Measurements from ENCODE around the gene POLR3G.

POLR3G gene, protein sequence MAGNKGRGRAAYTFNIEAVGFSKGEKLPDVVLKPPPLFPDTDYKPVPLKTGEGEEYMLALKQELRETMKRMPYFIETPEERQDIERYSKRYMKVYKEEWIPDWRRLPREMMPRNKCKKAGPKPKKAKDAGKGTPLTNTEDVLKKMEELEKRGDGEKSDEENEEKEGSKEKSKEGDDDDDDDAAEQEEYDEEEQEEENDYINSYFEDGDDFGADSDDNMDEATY

DNA sequence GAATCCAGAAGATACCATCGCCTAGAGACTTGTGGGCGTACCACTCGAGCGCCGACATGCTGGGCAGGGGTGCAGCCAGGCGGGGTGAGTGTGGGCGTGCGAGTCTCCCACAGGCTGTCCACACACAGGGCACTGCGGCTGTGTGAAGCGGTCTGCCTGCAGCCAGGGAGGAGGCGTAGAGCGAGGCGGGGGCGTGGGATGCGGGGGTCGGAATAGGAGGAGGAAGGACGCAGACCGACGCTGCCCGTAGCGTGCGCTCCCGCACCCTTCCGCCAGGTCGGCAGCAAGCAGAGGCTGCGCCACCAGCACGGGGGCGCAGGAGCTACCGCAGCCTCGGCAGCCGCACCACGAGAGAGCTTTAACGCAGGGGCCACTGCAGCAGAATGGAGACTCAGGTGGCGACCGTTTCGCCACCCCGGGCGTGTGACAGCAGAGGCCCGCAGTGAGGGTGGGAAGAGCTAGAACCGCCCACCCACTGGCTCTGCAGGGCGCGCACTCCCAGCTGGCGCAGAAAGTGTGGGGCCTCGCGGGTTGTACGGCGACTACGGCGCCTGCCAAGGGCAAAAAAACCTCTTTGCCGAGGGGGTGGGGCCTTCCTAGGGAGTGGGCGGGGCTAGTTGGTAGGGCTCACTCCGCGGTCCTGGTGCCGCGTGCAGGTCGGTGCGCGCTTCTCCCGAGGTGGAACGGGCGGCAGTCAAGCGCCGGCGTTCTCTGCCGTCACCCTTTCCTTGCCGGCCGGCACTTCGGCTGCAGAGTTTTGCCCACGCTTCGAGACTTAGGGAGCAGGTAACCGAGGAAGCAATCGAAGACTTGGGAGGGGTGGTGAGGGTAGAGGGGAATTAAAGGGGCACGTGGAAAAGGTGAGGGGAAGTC lies at the start of gene POLR3G, which contains the start of gene MBLAC2:
Gene POLR3G (plus strand): TSS at position 630 of the 873 bp plus-strand sequence. CDS start 10,704 bp downstream, outside the sequence.
Gene MBLAC2 (minus strand): TSS at position 537 of the 873 bp plus-strand sequence. CDS start 479 bp downstream, at position 58.
- intact Hi-C loops (cut with DNase I): loop anchor here (2.0 kb wide), 1 partner anchor 54 kb away; the partner anchor contains the start of gene LYSMD3
- peak; percentile 79 to 97 (median 93) for DNase-seq

DNA sequence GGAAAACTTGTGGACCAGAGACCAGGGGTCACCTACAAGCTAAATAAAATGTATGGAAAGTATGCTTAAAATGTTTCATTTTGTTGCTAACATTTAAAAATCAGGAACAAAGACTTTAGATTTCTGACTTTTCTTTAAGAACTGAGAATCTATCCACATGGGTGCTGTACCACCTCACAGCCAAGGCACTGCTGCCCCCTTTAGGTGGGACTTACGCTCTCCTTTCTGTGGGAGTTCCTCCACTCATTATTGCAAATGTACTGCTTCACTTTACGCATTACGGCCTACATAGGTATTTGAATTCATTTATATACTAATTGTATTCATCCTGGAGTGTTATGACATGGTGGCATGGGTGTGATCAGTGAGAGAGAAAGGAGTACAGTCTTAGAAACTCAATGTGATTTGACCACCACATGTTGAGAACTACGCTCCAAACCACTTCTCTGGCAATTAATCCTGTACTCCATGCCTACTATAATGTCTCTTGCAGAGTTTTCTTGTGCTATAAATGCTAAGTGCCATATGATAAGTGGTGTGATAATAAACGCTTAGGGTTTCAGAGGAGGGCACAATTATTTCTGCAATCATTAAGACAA lies 40.4 kb upstream of the POLR3G start:
- intact Hi-C loops (cut with DNase I): loop anchor here (10.0 kb wide), 1 partner anchor 91 kb away; the partner anchor contains the start of gene LYSMD3
- peak in 40 of 42 donors; percentile 32 to 85 (median 60) for DNase-seq

DNA sequence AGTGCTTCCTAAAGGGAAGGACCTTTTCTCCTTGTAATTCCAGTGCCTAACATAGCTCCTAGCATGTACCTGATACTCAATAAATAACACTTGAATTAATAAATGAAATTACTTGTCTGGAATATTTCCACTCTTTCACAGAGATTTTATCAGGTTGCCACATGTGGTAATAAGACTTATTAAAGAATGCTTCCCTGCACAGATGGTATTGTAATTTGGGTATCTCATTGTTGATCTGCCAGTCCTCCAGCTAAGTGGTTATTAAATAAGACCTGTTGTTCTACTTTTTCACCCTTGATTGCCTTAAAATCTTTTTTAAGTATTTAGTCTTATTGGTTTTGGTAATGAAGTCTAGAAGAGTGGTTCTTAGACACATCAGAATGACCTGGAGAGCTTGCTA lies 37.0 kb upstream of the POLR3G start:
- DNase-seq: no peak
- intact Hi-C loops (cut with DNase I): loop anchor here (10.0 kb wide), 1 partner anchor 87 kb away; the partner anchor contains the start of gene LYSMD3

DNA sequence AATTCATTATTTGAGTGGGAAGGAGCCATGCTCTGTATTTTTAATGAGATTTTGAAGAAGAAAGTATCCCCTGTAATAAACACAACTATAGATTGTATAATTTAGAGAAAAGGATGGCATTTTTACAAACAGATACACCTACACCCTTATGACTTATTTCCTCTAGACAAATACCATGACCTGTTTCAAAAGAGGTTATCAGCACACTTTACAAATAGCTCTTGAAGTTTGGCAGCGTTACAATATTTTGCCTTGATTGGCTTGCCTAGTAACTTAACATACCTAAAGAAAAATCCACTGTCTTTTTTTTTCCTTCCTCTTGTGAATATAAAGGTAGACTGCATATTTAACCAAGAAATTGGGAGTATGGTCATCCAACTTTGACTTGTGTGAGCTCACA lies 36.6 kb upstream of the POLR3G start:
- no peak for DNase-seq

DNA sequence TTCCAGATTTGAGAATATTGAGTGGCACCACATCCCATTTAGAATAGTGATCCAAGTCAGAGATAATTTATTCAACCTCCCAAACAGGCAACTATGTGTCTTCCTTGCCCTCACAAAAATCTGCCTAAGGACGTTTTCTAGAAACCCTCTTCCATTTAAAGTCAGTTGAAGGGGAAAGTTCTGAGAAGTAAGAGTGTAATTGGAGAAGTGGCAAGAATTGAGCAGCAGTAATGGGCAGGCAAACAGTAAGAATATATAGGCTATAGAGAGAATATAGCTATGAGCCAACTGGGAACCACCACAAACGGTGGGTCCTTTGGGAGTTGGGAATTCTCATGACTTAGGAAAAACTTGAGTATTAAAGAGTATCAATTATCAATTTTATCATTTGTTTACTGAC lies 34.0 kb upstream of the POLR3G start:
- no peak for DNase-seq
- intact Hi-C loops (cut with DNase I): loop anchor here (10.0 kb wide), 1 partner anchor 164 kb away; no protein-coding TSS in a partner anchor

More for the DNA sequence above, 36.6 kb upstream of the POLR3G start:
- intact Hi-C loops (cut with DNase I): loop anchor here (10.0 kb wide), 1 partner anchor 87 kb away; the partner anchor contains the start of gene LYSMD3

DNA sequence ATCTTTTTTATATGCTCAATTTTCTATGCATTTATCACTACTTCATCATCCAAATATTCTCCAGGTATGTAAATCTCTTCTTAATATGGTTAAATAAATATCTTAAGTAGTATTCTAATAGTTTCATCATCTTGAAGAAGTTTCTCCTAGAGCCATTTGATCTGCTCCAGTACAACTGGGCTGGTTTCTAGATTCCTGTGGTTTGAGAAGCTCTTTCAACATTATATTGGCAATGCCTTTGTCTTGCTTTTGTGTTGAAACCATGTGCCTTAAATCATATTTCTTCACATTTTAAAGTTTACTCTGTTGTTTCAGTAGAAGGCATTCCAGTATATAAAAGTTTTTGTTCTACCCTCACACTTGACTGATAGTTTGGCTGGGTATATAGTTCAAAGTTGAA lies 27.7 kb upstream of the POLR3G start:
- no peak for DNase-seq
- intact Hi-C loops (cut with DNase I): loop anchor here (10.0 kb wide), 1 partner anchor 158 kb away; no protein-coding TSS in a partner anchor

DNA sequence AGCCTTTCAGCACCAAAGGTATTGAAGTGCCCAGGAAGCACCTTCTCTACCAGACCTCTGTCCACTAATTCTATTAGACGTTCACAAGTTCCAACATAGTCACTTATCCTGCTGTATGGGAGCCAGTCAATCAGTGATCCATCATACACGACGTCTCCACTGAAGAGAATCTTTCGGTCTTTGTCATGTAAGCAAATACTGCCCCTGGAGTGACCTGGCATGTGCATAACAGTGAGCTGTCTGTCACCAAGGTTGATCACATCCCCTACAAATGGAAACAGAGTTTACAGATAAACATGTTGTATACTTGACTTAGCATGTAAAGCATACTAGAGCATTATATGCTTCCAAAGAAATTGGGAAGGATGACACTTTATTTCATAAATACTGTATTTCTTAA lies 13.4 kb upstream of the POLR3G start:
- intact Hi-C loops (cut with DNase I): no loop called here
- DNase-seq: no peak

DNA sequence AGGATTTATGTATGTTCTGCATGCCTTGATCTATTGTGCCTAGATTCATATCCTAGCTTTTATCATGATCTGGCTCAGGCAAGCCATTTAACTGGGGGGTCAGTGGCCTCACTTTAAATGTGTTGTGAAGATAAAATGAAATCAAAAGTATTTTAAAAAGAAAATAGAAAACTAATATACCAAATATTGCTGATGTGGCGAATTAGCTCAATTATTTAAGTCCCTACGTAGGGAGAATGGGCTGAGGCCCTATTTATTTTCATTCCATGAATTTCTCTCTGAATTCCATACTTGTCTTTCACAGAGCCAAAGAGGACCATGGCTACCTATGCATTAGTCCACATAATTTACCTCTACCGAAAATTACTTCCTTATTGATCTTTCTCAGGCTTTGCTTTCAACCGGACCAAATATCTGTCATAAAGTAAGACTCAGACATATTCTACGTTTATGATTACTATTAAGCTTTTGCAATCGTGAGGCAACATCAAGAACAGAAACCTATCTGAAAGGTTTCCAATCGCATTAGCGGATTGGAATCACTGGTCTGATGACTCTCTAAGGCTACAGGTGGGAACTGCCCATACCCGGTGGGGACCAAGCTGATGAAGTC lies 1.8 kb upstream of the POLR3G start:
- intact Hi-C loops (cut with DNase I): no loop called here

DNA sequence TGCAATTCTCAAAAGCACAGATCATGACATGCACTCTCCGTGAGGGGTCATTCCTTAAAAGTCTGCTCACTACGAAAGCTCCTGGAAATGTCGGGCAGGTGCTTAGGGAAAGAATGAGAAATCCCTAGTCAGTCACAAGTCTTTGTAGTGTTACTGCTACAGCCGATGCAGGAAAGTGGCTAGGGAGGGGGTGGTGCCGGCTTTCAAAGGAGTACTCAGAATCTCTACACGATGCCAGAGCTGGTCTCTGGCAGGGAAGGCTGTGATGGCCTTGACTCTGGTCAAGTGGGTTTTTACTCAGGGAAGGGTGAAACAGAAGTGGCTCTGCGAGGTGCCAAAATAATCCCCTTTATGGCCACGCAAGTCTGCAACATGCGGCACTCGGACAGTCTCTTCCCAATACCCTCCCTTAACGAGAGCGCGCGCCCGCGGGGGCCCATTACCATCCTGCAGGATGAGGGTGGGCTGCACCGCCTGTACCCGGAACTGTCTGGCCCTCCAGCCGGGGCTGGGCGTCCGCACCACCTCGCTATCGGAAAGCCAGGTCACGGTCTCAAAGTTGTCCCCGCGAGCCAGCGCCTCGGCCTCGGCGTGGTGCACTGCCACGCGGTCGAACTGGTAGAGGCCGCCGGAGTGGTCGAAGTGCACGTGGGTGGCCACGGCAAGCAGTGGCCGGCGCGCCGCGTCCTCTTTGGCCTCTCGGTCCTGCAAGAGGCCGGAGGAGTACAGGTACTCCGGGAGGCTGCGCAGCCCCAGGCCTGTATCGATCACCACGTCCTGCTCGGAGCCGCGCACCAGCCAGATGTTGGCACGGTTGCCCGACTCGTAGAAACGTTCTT lies 1.0 kb upstream of the POLR3G start:
- peak in 34 of 42 donors; percentile 7 to 63 (median 37) for DNase-seq
- intact Hi-C loops (cut with DNase I): loop anchor here (2.0 kb wide), 1 partner anchor 55 kb away; the partner anchor contains the start of gene LYSMD3

More for the DNA sequence above, 1.8 kb upstream of the POLR3G start:
- no peak for DNase-seq

DNA sequence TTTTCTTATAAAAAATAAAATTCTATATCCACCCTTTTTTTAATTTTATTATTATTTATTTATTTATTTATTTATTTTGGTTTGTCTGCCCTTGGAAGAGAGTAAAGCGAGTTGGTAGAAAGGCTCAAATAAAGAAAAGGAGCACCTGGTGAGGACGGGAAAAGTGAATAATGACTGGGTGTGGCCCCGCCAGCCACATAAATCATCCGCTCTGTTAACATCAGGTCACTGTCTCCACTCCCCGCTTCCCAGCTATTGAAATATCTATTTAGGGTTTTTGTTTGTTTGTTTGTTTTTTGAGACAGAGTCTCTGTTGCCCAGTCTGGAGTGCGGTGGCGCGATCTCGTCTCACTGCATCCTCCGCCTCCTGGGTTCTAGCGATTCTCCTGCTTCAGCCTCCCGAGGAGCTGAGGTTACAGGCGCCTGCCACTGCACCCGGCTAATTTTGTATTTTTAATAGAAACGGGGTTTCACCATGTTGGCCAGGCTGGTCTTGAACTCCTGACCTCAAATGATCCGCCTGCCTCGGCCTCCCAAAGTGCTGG lies 844 bp downstream of the POLR3G start:
- no peak for DNase-seq
- intact Hi-C loops (cut with DNase I): loop anchor here (2.0 kb wide), 1 partner anchor 53 kb away; the partner anchor contains the start of gene LYSMD3

DNA sequence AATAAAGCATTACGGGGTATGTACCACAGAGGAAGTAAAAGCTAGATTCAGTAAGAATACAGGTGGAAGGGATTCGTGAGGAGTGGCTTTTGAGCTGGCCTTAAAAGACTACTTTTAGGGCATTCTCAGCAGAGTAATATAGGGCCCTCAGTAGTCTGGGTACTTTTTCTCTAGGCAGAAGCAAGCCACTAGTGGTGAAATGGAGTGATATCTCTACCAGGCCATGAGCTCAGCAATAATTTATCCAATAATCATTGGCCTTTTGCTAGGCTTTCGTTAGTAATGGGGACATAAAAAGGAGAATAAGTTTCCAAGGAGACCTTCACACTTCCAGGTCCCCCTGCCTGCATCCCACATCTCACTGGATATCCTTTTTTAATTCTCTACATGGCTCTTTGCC lies 1.7 kb downstream of the POLR3G start:
- intact Hi-C loops (cut with DNase I): no loop called here

DNA sequence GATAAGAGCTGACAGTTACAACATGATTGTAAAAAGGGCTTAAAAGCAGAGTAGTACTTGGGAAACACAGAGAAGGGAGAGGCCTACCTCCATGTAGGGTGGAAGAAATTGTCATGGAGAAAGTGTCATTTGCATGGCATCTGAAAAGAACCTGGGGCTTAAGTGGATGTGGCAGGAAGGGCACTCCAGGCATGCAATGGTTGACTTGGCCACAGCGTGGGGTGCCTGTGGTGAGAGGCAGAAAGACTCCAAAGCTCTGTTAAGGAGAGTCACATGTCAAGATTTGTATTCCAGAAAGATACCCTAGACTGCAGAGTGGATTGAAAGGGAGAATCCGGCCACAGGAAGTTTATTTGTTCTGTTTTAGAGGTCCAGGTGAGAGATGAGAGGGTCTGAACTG lies 2.4 kb downstream of the POLR3G start:
- DNase-seq: peak in 2 of 42 donors; percentile 16 to 25
- intact Hi-C loops (cut with DNase I): no loop called here

More for the DNA sequence above, 1.7 kb downstream of the POLR3G start:
- no peak for DNase-seq

DNA sequence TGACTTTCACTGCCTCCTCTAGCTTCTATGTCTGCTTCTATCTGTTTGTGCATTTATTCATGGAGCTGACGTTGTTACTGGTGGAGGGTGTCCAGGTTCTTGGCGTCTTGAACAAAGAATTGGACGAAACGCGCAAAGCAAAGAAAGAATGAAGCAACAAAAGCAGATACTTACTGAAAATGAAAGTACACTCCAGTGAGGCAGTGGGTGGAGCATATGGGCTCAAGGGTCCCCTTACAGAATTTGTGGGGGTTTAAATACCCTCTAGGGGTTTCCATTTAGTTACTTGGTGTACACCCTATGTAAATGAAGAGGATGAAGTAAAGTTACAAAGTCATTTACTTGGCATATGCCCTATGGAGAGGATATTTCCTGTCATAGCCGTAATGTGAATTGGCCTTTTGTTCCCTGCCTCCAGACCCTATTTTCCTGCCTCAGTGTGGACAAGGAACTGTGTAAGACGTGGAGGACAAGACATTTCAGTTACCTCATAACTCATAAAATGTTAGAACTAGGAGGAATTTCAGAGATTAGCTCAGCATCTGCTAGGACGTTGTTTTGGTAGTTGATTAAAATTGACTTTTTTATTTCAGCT lies 3.1 kb downstream of the POLR3G start:
- DNase-seq: peak in 1 of 42 donors; percentile 9
- intact Hi-C loops (cut with DNase I): no loop called here

DNA sequence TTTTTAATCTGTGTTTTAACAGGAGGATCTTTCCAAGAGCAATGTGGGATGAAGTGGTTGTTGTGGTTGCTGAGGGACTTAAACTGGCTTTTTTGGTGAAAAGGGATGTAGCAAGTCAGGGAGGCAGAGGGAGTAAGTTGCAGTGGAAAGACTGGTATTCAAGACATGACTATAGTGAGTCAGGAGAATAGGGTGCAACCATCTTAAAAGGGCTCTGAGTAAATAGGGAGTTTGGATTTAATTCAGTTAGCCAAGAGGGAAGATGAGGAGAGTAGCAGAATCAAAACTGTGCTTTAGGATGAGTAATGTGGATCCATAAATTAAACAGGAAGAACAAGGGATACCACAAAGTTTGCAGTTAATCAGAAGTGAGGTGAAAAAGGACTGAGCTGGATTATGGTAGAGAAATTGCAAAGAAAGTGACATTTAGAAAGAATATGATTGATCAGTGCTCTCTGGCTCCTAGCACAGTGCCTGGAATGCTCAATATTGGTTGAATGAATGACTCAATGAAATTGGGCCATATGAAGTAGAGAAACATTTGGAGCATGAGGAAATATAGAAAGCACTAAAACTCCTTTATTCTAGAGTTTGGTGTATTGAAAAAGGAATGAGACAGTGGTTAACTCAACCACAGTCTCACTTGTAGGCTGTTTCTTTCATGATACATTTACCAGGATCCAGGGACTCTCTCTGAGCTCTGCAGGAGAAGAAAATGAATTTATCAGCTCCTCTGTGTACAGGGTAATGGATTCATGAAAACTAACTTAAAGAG lies 5.1 kb downstream of the POLR3G start:
- intact Hi-C loops (cut with DNase I): no loop called here
- DNase-seq: no peak

DNA sequence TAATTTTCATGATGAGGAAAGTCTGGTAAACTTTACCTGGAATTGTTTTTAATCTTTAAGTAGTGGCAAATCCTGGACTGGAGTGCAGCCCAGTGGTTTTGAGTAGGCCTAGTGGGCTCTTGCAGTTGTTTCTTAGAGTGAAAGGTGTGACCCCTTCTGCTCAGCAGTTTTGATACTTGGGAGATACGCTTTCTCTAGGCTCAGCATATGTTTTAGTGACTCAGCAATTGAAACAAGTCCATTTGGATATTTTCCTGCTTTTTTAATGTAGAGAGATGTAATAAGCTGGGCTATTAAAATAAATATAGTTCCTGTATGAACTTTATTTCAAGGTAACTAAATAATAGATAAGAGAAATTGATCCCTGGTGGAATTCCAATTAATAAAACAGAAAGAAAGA lies 6.0 kb downstream of the POLR3G start:
- intact Hi-C loops (cut with DNase I): no loop called here
- DNase-seq: no peak

DNA sequence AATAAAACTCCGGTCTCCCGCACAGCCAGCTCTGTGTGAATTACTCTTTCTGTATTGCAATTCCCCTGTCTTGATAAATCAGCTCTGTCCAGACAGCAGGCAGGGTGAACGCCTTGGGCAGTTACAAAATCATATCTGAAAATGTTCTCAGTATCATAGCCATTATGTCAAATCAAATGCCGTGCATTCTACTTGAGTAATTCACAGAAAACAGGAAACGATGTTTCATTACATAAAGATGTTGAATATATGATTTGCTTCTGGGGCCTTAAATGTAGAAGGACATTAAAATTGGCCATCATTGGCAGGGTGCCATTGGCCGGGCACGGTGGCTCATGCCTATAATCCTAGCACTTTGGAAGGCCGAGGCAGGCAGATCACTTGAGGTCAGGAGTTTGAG lies 8.5 kb downstream of the POLR3G start:
- no peak for DNase-seq
- intact Hi-C loops (cut with DNase I): no loop called here
